Calu3 (cell line): ENCODE measurements around the gene ANKRD33B. TPM values are rescaled to one million over a fixed set of nuclear protein-coding genes. Genes with fewer than 3 reads are reported as not detected.
"Not testable (repeated sequence)": the region's sequence is repeated elsewhere in the genome, so short reads cannot be mapped to it uniquely, and the experiment has no call there.

ENCODE experiments used
- BruUV-seq: library from RNA; stranded (reverse); fragments of 400-500 nt; replicated peaks from 2 replicates; lab custom pipeline; 2021; lab: Mats Ljungman, UMichigan
- CTCF ChIA-PET: fragments of 300-600 bp; sonication (Branson Sonifier 250); formaldehyde crosslinking; loops from one replicate; lab custom pipeline; 2022; ENCODE audit warnings: antibody characterized with exemption; lab: Charles Lee
- DNase-seq: peaks from one replicate; pipeline ENCODE4 v3.0.0; 2022
- H3K27ac Mint-ChIP-seq: one replicate; pipeline ENCODE4 v1.8.0; 2022; ENCODE audit warnings: mixed read lengths; ENCODE audit not compliant: unreplicated experiment
- H3K27me3 Mint-ChIP-seq: one replicate; pipeline ENCODE4 v1.8.0; 2022; ENCODE audit warnings: mixed read lengths; ENCODE audit not compliant: unreplicated experiment
- H3K36me3 Mint-ChIP-seq: one replicate; pipeline ENCODE4 v1.8.0; 2022; ENCODE audit warnings: mild to moderate bottlenecking, moderate library complexity, mixed read lengths; ENCODE audit not compliant: insufficient read depth, unreplicated experiment
- H3K4me1 Mint-ChIP-seq: one replicate; pipeline ENCODE4 v1.8.0; 2022; ENCODE audit warnings: mild to moderate bottlenecking, low read depth, mixed read lengths; ENCODE audit not compliant: unreplicated experiment
- H3K4me3 Mint-ChIP-seq: one replicate; pipeline ENCODE4 v1.8.0; 2022; ENCODE audit warnings: mild to moderate bottlenecking, low read depth, moderate library complexity, mixed read lengths; ENCODE audit not compliant: unreplicated experiment
- H3K9me3 Mint-ChIP-seq: one replicate; pipeline ENCODE4 v1.8.0; 2022; ENCODE audit warnings: low read depth, mixed read lengths; ENCODE audit not compliant: unreplicated experiment
- CTCF ChIP-seq: fragments of 200-600 bp; IDR thresholded peaks from one replicate; pipeline ENCODE4 v1.8.0; 2022; ENCODE audit warnings: antibody characterized with exemption; ENCODE audit not compliant: unreplicated experiment
- intact Hi-C: fragments of 100-400 bp; cut with micrococcal nuclease; formaldehyde crosslinking; loops from one replicate; pipeline ENCODE4 v1.10.0; 2022; ENCODE audit not compliant: unreplicated experiment
- total RNA-seq: library from RNA; stranded (reverse); gene quantifications from 2 replicates; pipeline ENCODE4 v1.2.3, GENCODE V29; 2022

Gene ANKRD33B
- total RNA-seq, 1 experiment from 2014 or later: 3.6 TPM

- peaks cover 3% of the 10 kb centered on the region for H3K9me3 Mint-ChIP-seq
- BruUV-seq: no TSS peak
- no peak for DNase-seq
- H3K4me3 Mint-ChIP-seq: no peak overlapping the region
- intact Hi-C loops: no loop called here
- H3K27ac Mint-ChIP-seq: no peak overlapping the region
- TF ChIP-seq CTCF: no peak
- H3K4me1 Mint-ChIP-seq: no peaks in the 10 kb centered on the region
- no peaks in the 10 kb centered on the region for H3K36me3 Mint-ChIP-seq
- no peaks in the 10 kb centered on the region for H3K27me3 Mint-ChIP-seq
- CTCF ChIA-PET: interaction anchor here (1.5 kb wide), 1 partner anchor 8 kb away, joined by 4 read pairs; no protein-coding TSS in a partner anchor
Measured at GRCh38 chr5:10635867-10636350, 72.0 kb downstream of the ANKRD33B start.

GRCh38 chr5:10636363-10637142, 72.7 kb downstream of the ANKRD33B start:
- H3K9me3 Mint-ChIP-seq: peaks cover 3% of the 10 kb centered on the region
- no peaks in the 10 kb centered on the region for H3K27me3 Mint-ChIP-seq
- no peak overlapping the region for H3K27ac Mint-ChIP-seq
- CTCF ChIA-PET: interaction anchor here (1.5 kb wide), 1 partner anchor 9 kb away, joined by 4 read pairs; no protein-coding TSS in a partner anchor
- intact Hi-C loops: no loop called here
- no peak for TF ChIP-seq CTCF
- no peak overlapping the region for H3K4me3 Mint-ChIP-seq
- no peaks in the 10 kb centered on the region for H3K36me3 Mint-ChIP-seq
- H3K4me1 Mint-ChIP-seq: no peaks in the 10 kb centered on the region
- BruUV-seq: no TSS peak
- DNase-seq: no peak

- Mint-ChIP-seq H3K4me3 (no peak overlapping the region), H3K9me3 (peaks cover 3% of the 10 kb centered on the region), H3K27me3 (no peaks in the 10 kb centered on the region), H3K4me1 (no peaks in the 10 kb centered on the region), H3K36me3 (no peaks in the 10 kb centered on the region), H3K27ac (no peak overlapping the region)
- intact Hi-C loops: no loop called here
- no TSS peak for BruUV-seq
- CTCF ChIA-PET: no interaction called here
- no peak for TF ChIP-seq CTCF
- no peak for DNase-seq
Measured at GRCh38 chr5:10637944-10638343, 74.1 kb downstream of the ANKRD33B start.

- H3K27me3 Mint-ChIP-seq, H3K4me1 Mint-ChIP-seq, DNase-seq, H3K9me3 Mint-ChIP-seq, intact Hi-C loops, H3K4me3 Mint-ChIP-seq, H3K36me3 Mint-ChIP-seq, BruUV-seq, CTCF ChIA-PET: not testable (repeated sequence)
- H3K27ac Mint-ChIP-seq: peak overlapping the region; percentile 33
Measured at GRCh38 chr5:10638723-10639122, 74.9 kb downstream of the ANKRD33B start.
